Measurements from ENCODE around the gene GFRA4.

GRCh38 chr20:3671986-3672546, 8.9 kb upstream of the GFRA4 start:
- no peak for TF ChIP-seq CTCF (IDR thresholded peaks at IDR 0.05 in 4 of 5, conservative IDR thresholded peaks at IDR 0.05 in 1 of 5)
- TF ChIP-seq POLR2A (IDR thresholded peaks at IDR 0.05), result no peak
